Lung (tissue), 12 donors: ENCODE results near the gene NEK7. TPM values are rescaled to one million over a fixed set of nuclear protein-coding genes. Genes with fewer than 3 reads are reported as not detected.

ENCODE experiments used
- ATAC-seq: fragments of 200-7000 bp; cut with Tn5 transposase; one replicate; pipeline ENCODE4 v1.9.1; 2020; ENCODE audit warnings: moderate number of reproducible peaks; ENCODE audit not compliant: insufficient read depth, low FRiP score
- DNase-seq, 3 donors: peaks; one replicate each; pipeline ENCODE4 v3.0.0-alpha.2; 2013 to 2017
- H3K27ac ChIP-seq, 2 donors: one replicate each; pipeline ENCODE4 v1.5.1; 2013; ENCODE audit warnings: mild to moderate bottlenecking in 2 of 2, moderate library complexity in 2 of 2, control low read depth in 1 of 2, inconsistent platforms in 1 of 2, low read depth in 1 of 2, low read length in 1 of 2
- H3K27me3 ChIP-seq, 3 donors: one replicate each; pipeline ENCODE4 v1.5.1; 2013; ENCODE audit warnings: low read length in 2 of 3; ENCODE audit not compliant: control insufficient read depth in 3 of 3, insufficient read depth in 3 of 3
- H3K36me3 ChIP-seq, 4 donors: one replicate each; pipeline ENCODE4 v1.5.1; 2013; ENCODE audit warnings: low read length in 4 of 4, mild to moderate bottlenecking in 1 of 4, moderate library complexity in 1 of 4; ENCODE audit not compliant: control insufficient read depth in 4 of 4, insufficient read depth in 4 of 4
- H3K4me1 ChIP-seq, 5 donors: one replicate each; pipeline ENCODE4 v1.5.1; 2013; ENCODE audit warnings: low read length in 5 of 5, mild to moderate bottlenecking in 2 of 5, moderate library complexity in 1 of 5; ENCODE audit not compliant: control insufficient read depth in 5 of 5, insufficient read depth in 5 of 5
- H3K4me3 ChIP-seq: one replicate; pipeline ENCODE4 v1.5.1; 2013; ENCODE audit warnings: mild to moderate bottlenecking, control low read depth, moderate library complexity
- H3K9ac ChIP-seq, 2 donors: one replicate each; pipeline ENCODE4 v1.5.1; 2013; ENCODE audit warnings: low read length in 2 of 2, control low read depth in 1 of 2; ENCODE audit not compliant: insufficient read depth in 1 of 2
- H3K9me3 ChIP-seq, 4 donors: one replicate each; pipeline ENCODE4 v1.5.1; 2013; ENCODE audit warnings: low read length in 3 of 4, mild to moderate bottlenecking in 1 of 4, moderate library complexity in 1 of 4; ENCODE audit not compliant: control insufficient read depth in 4 of 4, insufficient read depth in 3 of 4
- WGBS, 2 donors: extraction: QIAGEN DNeasy Blood & Tissue Kit; methylation state at CpG; one replicate each; pipeline ENCODE4 v1.1.7; 2013; 5-methylcytosine and 5-hydroxymethylcytosine counted together
- polyA plus RNA-seq, 2 donors: library from polyadenylated mRNA; stranded (reverse); fragments of 200-250 nt; gene quantifications; one replicate each; pipeline ENCODE4 v1.2.1, GENCODE V29; 2013
- total RNA-seq, 2 donors: library from RNA; depleted of rRNA in 1 of 2; stranded (reverse); fragments of >200 nt in 1 of 2; gene quantifications; one replicate each; pipeline ENCODE4 v1.2.1, GENCODE V29; 2014 to 2021
- TF ChIP-seq, protein P1 (sequence below): IDR thresholded peaks from 2 replicates; pipeline ENCODE4 v1.5.1; 2012; ENCODE audit warnings: mild to moderate bottlenecking; ENCODE audit errors: control extremely low read depth, extremely low read depth
- donor health status: control.
- donor health status: control.
- donor health status: Bipolar disorder and iron deficiency.
- donor health status: healthy.
- donor health status: DM: yes; HTN: yes; CAD: no.

NEK7 gene
- total and polyA plus RNA-seq, 4 donors: 23.9 to 132 (median 64.2) TPM

DNA sequence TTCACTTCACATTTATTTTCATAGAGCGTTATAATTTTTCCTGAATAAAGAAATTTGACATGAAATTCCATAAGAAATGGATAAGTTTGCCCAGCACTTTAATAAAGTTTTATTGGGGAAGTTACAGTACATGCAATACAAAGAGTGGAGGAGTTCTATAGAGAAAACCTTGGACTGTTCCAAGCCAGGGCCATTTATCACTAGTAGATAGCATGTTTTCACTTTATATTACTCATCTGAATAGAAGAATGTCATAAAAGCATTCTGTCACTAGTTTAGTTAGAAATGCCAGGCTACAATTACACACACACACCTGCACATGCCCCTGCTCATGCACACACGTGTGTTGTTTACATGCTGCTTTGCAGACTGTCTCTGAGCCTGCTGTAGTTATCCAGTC lies 123.3 kb downstream of the NEK7 start:
- Histone ChIP-seq H3K9me3 (no peaks in the 10 kb centered on the region), H3K4me1 (peaks cover 0 to 21% (median 9%) of the 10 kb centered on the region in 5 donors), H3K9ac (no peak overlapping the region), H3K36me3 (peaks cover 0 to 6% (median 4%) of the 10 kb centered on the region in 4 donors), H3K27me3 (no peaks in the 10 kb centered on the region), H3K27ac (no peak overlapping the region), H3K4me3 (no peak overlapping the region)
- no peak for ATAC-seq
- no peak for DNase-seq
- 95 to 97% methylated on average over 2 of the region's 2 CpGs for WGBS, 2 donors
- TF ChIP-seq, protein P1, sequence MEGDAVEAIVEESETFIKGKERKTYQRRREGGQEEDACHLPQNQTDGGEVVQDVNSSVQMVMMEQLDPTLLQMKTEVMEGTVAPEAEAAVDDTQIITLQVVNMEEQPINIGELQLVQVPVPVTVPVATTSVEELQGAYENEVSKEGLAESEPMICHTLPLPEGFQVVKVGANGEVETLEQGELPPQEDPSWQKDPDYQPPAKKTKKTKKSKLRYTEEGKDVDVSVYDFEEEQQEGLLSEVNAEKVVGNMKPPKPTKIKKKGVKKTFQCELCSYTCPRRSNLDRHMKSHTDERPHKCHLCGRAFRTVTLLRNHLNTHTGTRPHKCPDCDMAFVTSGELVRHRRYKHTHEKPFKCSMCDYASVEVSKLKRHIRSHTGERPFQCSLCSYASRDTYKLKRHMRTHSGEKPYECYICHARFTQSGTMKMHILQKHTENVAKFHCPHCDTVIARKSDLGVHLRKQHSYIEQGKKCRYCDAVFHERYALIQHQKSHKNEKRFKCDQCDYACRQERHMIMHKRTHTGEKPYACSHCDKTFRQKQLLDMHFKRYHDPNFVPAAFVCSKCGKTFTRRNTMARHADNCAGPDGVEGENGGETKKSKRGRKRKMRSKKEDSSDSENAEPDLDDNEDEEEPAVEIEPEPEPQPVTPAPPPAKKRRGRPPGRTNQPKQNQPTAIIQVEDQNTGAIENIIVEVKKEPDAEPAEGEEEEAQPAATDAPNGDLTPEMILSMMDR: no peak

- TF ChIP-seq, protein P1: no peak
- peaks cover 0 to 9% (median 6%) of the 10 kb centered on the region in 4 donors for H3K36me3 ChIP-seq
- WGBS, 2 donors: 64 to 77% methylated on average over 1 of the region's 1 CpG
Observed at GRCh38 chr1:198281911-198282310, 125.1 kb downstream of the NEK7 start.

GRCh38 chr1:198283222-198283621 lies 126.4 kb downstream of the NEK7 start:
- Histone ChIP-seq H3K9ac (no peak overlapping the region), H3K27ac (no peak overlapping the region), H3K4me1 (peaks cover 3 to 14% (median 11%) of the 10 kb centered on the region in 5 donors), H3K27me3 (no peaks in the 10 kb centered on the region), H3K9me3 (no peaks in the 10 kb centered on the region), H3K36me3 (peaks cover 0 to 9% (median 6%) of the 10 kb centered on the region in 4 donors), H3K4me3 (no peak overlapping the region)
- TF ChIP-seq, protein P1: no peak
- ATAC-seq (no peak), DNase-seq (no peak)
- WGBS, 2 donors: 75 to 80% methylated on average over 6 of the region's 6 CpGs

More at GRCh38 chr1:198281911-198282310, 125.1 kb downstream of the NEK7 start:
- H3K9ac ChIP-seq: no peak overlapping the region
- H3K4me3 ChIP-seq: no peak overlapping the region
- DNase-seq (no peak), ATAC-seq (no peak)
- no peak overlapping the region for H3K27ac ChIP-seq
- peaks cover 0 to 13% (median 9%) of the 10 kb centered on the region in 5 donors for H3K4me1 ChIP-seq
- H3K9me3 ChIP-seq: no peaks in the 10 kb centered on the region
- no peaks in the 10 kb centered on the region for H3K27me3 ChIP-seq

DNA sequence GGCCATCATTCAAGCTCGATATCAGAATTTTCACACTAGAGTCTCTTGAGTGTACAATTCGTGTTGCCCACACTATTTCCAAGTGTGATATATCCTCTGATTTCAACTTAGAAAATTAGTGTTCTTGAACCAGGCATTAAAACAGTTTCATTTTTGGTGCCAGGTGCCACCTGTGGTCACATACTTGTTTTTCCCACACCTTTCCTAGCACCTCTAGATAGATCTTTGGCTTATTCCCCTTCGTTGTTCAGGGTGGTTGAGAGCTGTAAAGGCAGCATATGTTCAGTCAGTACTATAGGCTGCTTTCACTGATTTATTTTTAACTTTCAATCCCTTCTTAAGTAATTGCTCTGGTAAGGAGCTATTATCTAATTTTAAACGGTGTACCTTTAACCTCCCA lies 131.1 kb downstream of the NEK7 start:
- TF ChIP-seq, protein P1: no peak
- Histone ChIP-seq H3K27ac (no peak overlapping the region), H3K27me3 (no peaks in the 10 kb centered on the region), H3K9me3 (no peaks in the 10 kb centered on the region), H3K4me1 (peaks cover 1 to 27% (median 12%) of the 10 kb centered on the region in 5 donors), H3K4me3 (no peak overlapping the region), H3K36me3 (peaks cover 0 to 7% (median 2%) of the 10 kb centered on the region in 4 donors), H3K9ac (no peak overlapping the region)
- WGBS, 2 donors: 85 to 88% methylated on average over 4 of the region's 4 CpGs
- no peak for DNase-seq
- ATAC-seq: no peak
